Muscle of leg (tissue), 11 donors: ENCODE results near the gene B3GNT3. TPM values are rescaled to one million over a fixed set of nuclear protein-coding genes. Genes with fewer than 3 reads are reported as not detected.
"Not testable (repeated sequence)": the region's sequence is repeated elsewhere in the genome, so short reads cannot be mapped to it uniquely, and the experiment has no call there.

Source experiments
- DNase-seq: peaks from one replicate; pipeline ENCODE4 v3.0.0; 2013
- H3K27ac ChIP-seq: one replicate; pipeline ENCODE4 v1.5.1; 2013; ENCODE audit warnings: mild to moderate bottlenecking, low read length, control low read depth
- H3K27me3 ChIP-seq: one replicate; pipeline ENCODE4 v1.6.1; 2013; ENCODE audit warnings: low read length; ENCODE audit not compliant: control insufficient read depth, insufficient read depth
- H3K36me3 ChIP-seq: one replicate; pipeline ENCODE4 v1.6.1; 2013; ENCODE audit warnings: low read length; ENCODE audit not compliant: control insufficient read depth, insufficient read depth
- H3K4me1 ChIP-seq: one replicate; pipeline ENCODE4 v1.6.1; 2013; ENCODE audit warnings: low read length; ENCODE audit not compliant: control insufficient read depth, insufficient read depth
- H3K4me3 ChIP-seq: one replicate; pipeline ENCODE4 v1.5.1; 2013; ENCODE audit warnings: low read length, control low read depth
- H3K9me3 ChIP-seq: replicated peaks from 2 replicates; pipeline ENCODE4 v1.6.1; 2013; ENCODE audit warnings: low read depth, low read length; ENCODE audit not compliant: control insufficient read depth
- WGBS: methylation state at CpG from one replicate; pipeline ENCODE4 v1.1.5; 2013; ENCODE audit warnings: missing lambda C conversion rate; ENCODE audit not compliant: insufficient coverage; 5-methylcytosine and 5-hydroxymethylcytosine counted together
- polyA plus RNA-seq, 8 donors: library from polyadenylated mRNA; unstranded; fragments of 120-200 nt; gene quantifications; one replicate each; pipeline versions ENCODE4 v1.2.1 to v1.2.3, GENCODE V29; 2013; ENCODE audit warnings: inconsistent platforms in 1 of 8, low replicate concordance in 1 of 8; ENCODE audit not compliant: insufficient read length in 8 of 8, insufficient read depth in 1 of 8
- total RNA-seq: library from RNA; stranded (reverse); fragments of 120-200 nt; gene quantifications from one replicate; pipeline ENCODE4 v1.2.4, GENCODE V29; 2013

B3GNT3 gene
- total and polyA plus RNA-seq, 9 donors = 0.04 to 3.5 (median 0.38) TPM; not detected in 3

- Histone ChIP-seq H3K4me3 (no peak overlapping the region), H3K27me3 (peaks cover 16% of the 10 kb centered on the region), H3K27ac (no peak overlapping the region), H3K9me3 (no peaks in the 10 kb centered on the region), H3K4me1 (peaks cover 8% of the 10 kb centered on the region), H3K36me3 (no peaks in the 10 kb centered on the region)
- no CpG with 5 or more reads among the region's 2 CpGs for WGBS
- no peak for DNase-seq
Measured at GRCh38 chr19:17780781-17781180, 14.2 kb upstream of the B3GNT3 start.

GRCh38 chr19:17783721-17784120 lies 11.2 kb upstream of the B3GNT3 start:
- not testable (repeated sequence) for H3K36me3 ChIP-seq, H3K4me3 ChIP-seq, H3K27ac ChIP-seq, H3K9me3 ChIP-seq, DNase-seq, H3K4me1 ChIP-seq
- peaks cover 10% of the 10 kb centered on the region for H3K27me3 ChIP-seq
- WGBS = 81% methylated on average over 4 of the region's 5 CpGs

GRCh38 chr19:17784201-17785008 lies 10.5 kb upstream of the B3GNT3 start:
- peaks cover 4% of the 10 kb centered on the region for H3K27me3 ChIP-seq
- no peak overlapping the region for H3K4me3 ChIP-seq
- H3K4me1 ChIP-seq = no peaks in the 10 kb centered on the region
- no peaks in the 10 kb centered on the region for H3K36me3 ChIP-seq
- H3K27ac ChIP-seq = no peak overlapping the region
- no peaks in the 10 kb centered on the region for H3K9me3 ChIP-seq
- DNase-seq = peak; percentile 63
- WGBS = 57% methylated on average over 22 of the region's 32 CpGs

- no peak overlapping the region for H3K27ac ChIP-seq
- no peak for DNase-seq
- H3K27me3 ChIP-seq = no peaks in the 10 kb centered on the region
- WGBS = 81% methylated on average over 6 of the region's 14 CpGs
- H3K9me3 ChIP-seq = no peaks in the 10 kb centered on the region
- H3K36me3 ChIP-seq = no peaks in the 10 kb centered on the region
- H3K4me3 ChIP-seq = no peak overlapping the region
- no peaks in the 10 kb centered on the region for H3K4me1 ChIP-seq
Measured at GRCh38 chr19:17787274-17787913, 7.5 kb upstream of the B3GNT3 start.

- H3K9me3 ChIP-seq = no peaks in the 10 kb centered on the region
- no peaks in the 10 kb centered on the region for H3K36me3 ChIP-seq
- H3K27me3 ChIP-seq = peaks cover 5% of the 10 kb centered on the region
- H3K4me3 ChIP-seq = no peak overlapping the region
- no peak overlapping the region for H3K27ac ChIP-seq
- WGBS = no CpG with 5 or more reads among the region's 2 CpGs
- H3K4me1 ChIP-seq = no peaks in the 10 kb centered on the region
- no peak for DNase-seq
Measured at GRCh38 chr19:17788632-17789031, 6.3 kb upstream of the B3GNT3 start.

GRCh38 chr19:17790059-17790780 lies 4.7 kb upstream of the B3GNT3 start:
- WGBS = 70% methylated on average over 1 of the region's 6 CpGs

GRCh38 chr19:17794412-17794730 lies 567 bp upstream of the B3GNT3 start:
- Histone ChIP-seq H3K9me3 (no peaks in the 10 kb centered on the region), H3K4me1 (no peaks in the 10 kb centered on the region), H3K4me3 (no peak overlapping the region), H3K27me3 (peaks cover 42% of the 10 kb centered on the region), H3K27ac (no peak overlapping the region), H3K36me3 (no peaks in the 10 kb centered on the region)
- DNase-seq = no peak
- 50% methylated on average over 8 of the region's 9 CpGs for WGBS

More at GRCh38 chr19:17790059-17790780, 4.7 kb upstream of the B3GNT3 start:
- Histone ChIP-seq H3K27me3 (peaks cover 21% of the 10 kb centered on the region), H3K4me3 (no peak overlapping the region), H3K27ac (no peak overlapping the region), H3K4me1 (no peaks in the 10 kb centered on the region), H3K9me3 (no peaks in the 10 kb centered on the region), H3K36me3 (no peaks in the 10 kb centered on the region)
- DNase-seq = no peak

GRCh38 chr19:17795495-17795856 lies 538 bp downstream of the B3GNT3 start:
- no peaks in the 10 kb centered on the region for H3K36me3 ChIP-seq
- H3K4me1 ChIP-seq = no peaks in the 10 kb centered on the region
- H3K27me3 ChIP-seq = peaks cover 42% of the 10 kb centered on the region
- no peak overlapping the region for H3K4me3 ChIP-seq
- H3K9me3 ChIP-seq = no peaks in the 10 kb centered on the region
- no peak for DNase-seq
- H3K27ac ChIP-seq = no peak overlapping the region
- WGBS = 31% methylated on average over 14 of the region's 14 CpGs

GRCh38 chr19:17796013-17796837 lies 1.3 kb downstream of the B3GNT3 start:
- DNase-seq = no peak
- Histone ChIP-seq H3K4me3 (no peak overlapping the region), H3K27me3 (peaks cover 42% of the 10 kb centered on the region), H3K4me1 (no peaks in the 10 kb centered on the region), H3K36me3 (no peaks in the 10 kb centered on the region), H3K9me3 (no peaks in the 10 kb centered on the region), H3K27ac (no peak overlapping the region)
- WGBS = 52% methylated on average over 4 of the region's 6 CpGs
